GM23248 (cell line): Measurements from ENCODE around the gene HSPBP1. TPM values are rescaled to one million over a fixed set of nuclear protein-coding genes. Genes with fewer than 3 reads are reported as not detected.

Experiments used
- DNase-seq: peaks from one replicate; pipeline ENCODE4 v3.0.0-alpha.2; 2015
- H2AFZ ChIP-seq: fragments of 200-600 bp; sonication (generic); 2 replicates; pipeline ENCODE4 v1.6.1; 2016; ENCODE audit warnings: antibody characterized with exemption
- H3F3A ChIP-seq: fragments of 200-600 bp; sonication (generic); 2 replicates; pipeline ENCODE4 v1.6.1; 2016; ENCODE audit warnings: mild to moderate bottlenecking, antibody characterized with exemption, mixed run types; ENCODE audit not compliant: insufficient read depth
- H3K27ac ChIP-seq: fragments of 200-600 bp; sonication (generic); 2 replicates; pipeline ENCODE4 v1.5.1; 2016; ENCODE audit warnings: mild to moderate bottlenecking
- H3K27me3 ChIP-seq: fragments of 200-600 bp; sonication (generic); replicated peaks from 2 replicates; pipeline ENCODE4 v1.6.1; 2016; ENCODE audit warnings: mild to moderate bottlenecking; ENCODE audit not compliant: insufficient read depth
- H3K36me3 ChIP-seq: fragments of 200-600 bp; sonication (generic); 2 replicates; pipeline ENCODE4 v1.6.1; 2016; ENCODE audit warnings: low read depth, mild to moderate bottlenecking
- H3K4me1 ChIP-seq: fragments of 200-600 bp; sonication (generic); 2 replicates; pipeline ENCODE4 v1.6.1; 2016; ENCODE audit warnings: mild to moderate bottlenecking; ENCODE audit not compliant: insufficient read depth
- H3K4me2 ChIP-seq: fragments of 200-600 bp; sonication (generic); one replicate; pipeline ENCODE4 v1.6.1; 2016; ENCODE audit warnings: mild to moderate bottlenecking; ENCODE audit not compliant: unreplicated experiment
- H3K4me3 ChIP-seq: fragments of 200-600 bp; sonication (generic); 2 replicates; pipeline ENCODE4 v1.5.1; 2016; ENCODE audit warnings: mild to moderate bottlenecking
- H3K79me2 ChIP-seq: fragments of 200-600 bp; sonication (generic); 2 replicates; pipeline ENCODE4 v1.6.1; 2016; ENCODE audit warnings: mild to moderate bottlenecking; ENCODE audit not compliant: insufficient read depth
- H3K9ac ChIP-seq: fragments of 200-600 bp; sonication (generic); 2 replicates; pipeline ENCODE4 v1.6.1; 2016; ENCODE audit warnings: mild to moderate bottlenecking
- H3K9me2 ChIP-seq: fragments of 200-600 bp; sonication (generic); 2 replicates; pipeline ENCODE4 v1.6.1; 2016; ENCODE audit warnings: mixed run types, mild to moderate bottlenecking, moderate library complexity; ENCODE audit not compliant: insufficient read depth
- H3K9me3 ChIP-seq: fragments of 200-600 bp; sonication (generic); one replicate; pipeline ENCODE4 v1.6.1; 2017; ENCODE audit warnings: low read depth
- H4K20me1 ChIP-seq: fragments of 200-600 bp; sonication (generic); 2 replicates; pipeline ENCODE4 v1.6.0; 2016; ENCODE audit not compliant: insufficient read depth
- EZH2 ChIP-seq: fragments of 200-600 bp; sonication (generic); IDR thresholded peaks from 2 replicates; pipeline ENCODE4 v1.6.1; 2018; ENCODE audit warnings: antibody characterized with exemption, mild to moderate bottlenecking; ENCODE audit not compliant: insufficient read depth, poor library complexity, severe bottlenecking
- EZH2phosphoT487 ChIP-seq: fragments of 200-600 bp; sonication (generic); IDR thresholded peaks from 2 replicates; pipeline ENCODE4 v1.6.1; 2018; ENCODE audit warnings: antibody characterized with exemption, moderate library complexity, mild to moderate bottlenecking, low read depth; ENCODE audit not compliant: insufficient read depth
- whole genome bisulfite sequencing, 2 experiments: methylation state at CpG; one replicate each; pipeline ENCODE4 v1.1.6; 2015 to 2017; ENCODE audit warnings: low lambda C conversion rate in 2 of 2, low coverage in 1 of 2; ENCODE audit errors: missing lambda C conversion rate in 2 of 2; 5-methylcytosine and 5-hydroxymethylcytosine counted together
- in situ Hi-C: fragments of 300-500 bp; cut with MboI; formaldehyde crosslinking; loops from 2 replicates; pipeline ENCODE4 v1.15.0; 2020
- polyA plus RNA-seq: library from polyadenylated mRNA; unstranded; fragments of >200 nt; fragmentation: Nextera tagmentation; extraction: Ambion mirVana; gene quantifications from 2 replicates; pipeline ENCODE4 v1.2.1, GENCODE V29; 2016
- total RNA-seq: library from RNA; depleted of rRNA; stranded (reverse); fragments of >200 nt; shearing (Covaris generic); gene quantifications from 2 replicates; pipeline ENCODE4 v1.2.3, GENCODE V29; 2014

Gene HSPBP1
- total and polyA plus RNA-seq, 2 experiments from 2014 or later, result 42.5 to 62.5 TPM

DNA sequence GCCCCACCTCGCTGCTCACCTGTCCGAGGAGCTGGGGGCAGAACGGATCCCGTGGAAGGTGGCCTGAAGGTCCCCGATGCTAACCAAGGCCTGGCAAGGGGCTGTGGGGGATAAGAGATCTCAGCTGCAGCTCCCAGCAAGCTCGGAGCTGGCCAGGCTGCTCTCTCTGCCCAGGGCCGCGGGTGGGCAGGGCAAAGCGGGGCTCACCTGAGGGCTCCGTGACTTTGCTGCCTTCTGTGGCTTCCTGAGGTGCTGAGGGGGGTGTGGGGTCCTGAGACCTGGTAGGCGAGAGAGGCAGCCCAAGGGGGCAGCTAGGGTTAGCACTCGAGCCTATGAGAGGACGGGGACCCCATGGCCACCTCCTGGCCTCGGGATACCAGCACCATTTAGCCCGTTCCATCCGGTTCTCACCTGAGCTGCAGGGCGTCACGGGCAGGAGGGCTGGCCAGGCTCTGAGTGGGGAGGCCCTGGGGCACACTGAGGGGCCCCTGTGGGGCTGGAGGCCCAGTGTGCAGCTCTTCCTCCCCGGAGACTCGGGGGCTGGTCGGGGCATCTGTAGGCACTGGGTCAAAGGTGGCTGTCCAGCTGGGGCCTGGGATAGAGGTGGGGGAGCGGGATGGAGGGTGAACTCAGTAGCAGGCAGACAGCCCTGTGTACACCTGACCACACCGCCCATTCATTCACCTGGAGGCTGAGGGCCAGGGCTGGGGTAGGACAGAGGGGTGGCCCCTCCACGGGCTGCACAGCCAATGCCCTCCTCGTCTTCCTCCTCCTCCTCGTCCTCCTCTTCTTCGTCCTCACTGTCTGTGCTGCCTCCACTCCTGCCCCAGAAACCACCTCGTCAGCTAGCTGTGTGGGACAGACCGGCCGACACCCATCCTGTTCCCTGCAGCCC is 48.3 kb downstream of the HSPBP1 start:
- no peak overlapping the region for H3K27ac ChIP-seq
- no peaks in the 10 kb centered on the region for H3K4me1 ChIP-seq
- H3K36me3 ChIP-seq, result peaks cover 14% of the 10 kb centered on the region; the same call in 1 of the 2 replicates
- no peak overlapping the region for H2AFZ ChIP-seq
- H4K20me1 ChIP-seq, result no peaks in the 10 kb centered on the region
- TF ChIP-seq EZH2, result no peak
- TF ChIP-seq EZH2phosphoT487, result no peak
- no peaks in the 10 kb centered on the region; the same call in 1 of the 2 replicates for H3K79me2 ChIP-seq
- no peaks in the 10 kb centered on the region for H3K9me2 ChIP-seq
- no peaks in the 10 kb centered on the region for H3K9me3 ChIP-seq
- WGBS, 2 experiments, result 92 to 94% methylated on average over 29 to 30 of the region's 30 CpGs
- no peak overlapping the region for H3K4me3 ChIP-seq
- no peak overlapping the region for H3K9ac ChIP-seq
- in situ Hi-C loops, result no loop called here
- no peak overlapping the region for H3K4me2 ChIP-seq
- H3K27me3 ChIP-seq, result no peaks in the 10 kb centered on the region
- DNase-seq, result no peak
- no peaks in the 10 kb centered on the region for H3F3A ChIP-seq

GRCh38 chr19:55230780-55231179 is 49.1 kb downstream of the HSPBP1 start:
- Histone ChIP-seq H3K4me3 (no peak overlapping the region), H3K36me3 (peaks cover 10% of the 10 kb centered on the region; the same call in 1 of the 2 replicates), H4K20me1 (no peaks in the 10 kb centered on the region), H3K9me3 (no peaks in the 10 kb centered on the region), H3K79me2 (no peaks in the 10 kb centered on the region; the same call in 1 of the 2 replicates), H3K9ac (no peak overlapping the region), H3K4me1 (no peaks in the 10 kb centered on the region), H2AFZ (no peak overlapping the region), H3K27ac (no peak overlapping the region), H3F3A (no peaks in the 10 kb centered on the region), H3K9me2 (no peaks in the 10 kb centered on the region), H3K4me2 (no peak overlapping the region), H3K27me3 (no peaks in the 10 kb centered on the region)
- in situ Hi-C loops, result no loop called here
- 86 to 92% methylated on average over 10 to 11 of the region's 13 CpGs for WGBS, 2 experiments
- DNase-seq, result no peak
- TF ChIP-seq EZH2 (no peak), EZH2phosphoT487 (no peak)

- in situ Hi-C loops, result no loop called here
- TF ChIP-seq EZH2 (no peak), EZH2phosphoT487 (no peak)
Measured at GRCh38 chr19:55230329-55230728, 49.6 kb downstream of the HSPBP1 start.

GRCh38 chr19:55229789-55230182 is 50.1 kb downstream of the HSPBP1 start:
- TF ChIP-seq EZH2phosphoT487 (no peak), EZH2 (no peak)
- Histone ChIP-seq H2AFZ (no peak overlapping the region), H3K4me1 (no peaks in the 10 kb centered on the region), H3K36me3 (peaks cover 10% of the 10 kb centered on the region; the same call in 1 of the 2 replicates), H3K79me2 (no peaks in the 10 kb centered on the region; the same call in 1 of the 2 replicates), H3K9me3 (no peaks in the 10 kb centered on the region), H3K9ac (no peak overlapping the region), H3K9me2 (no peaks in the 10 kb centered on the region), H3K27me3 (no peaks in the 10 kb centered on the region), H3K4me2 (no peak overlapping the region), H4K20me1 (no peaks in the 10 kb centered on the region), H3K4me3 (no peak overlapping the region), H3F3A (no peaks in the 10 kb centered on the region), H3K27ac (no peak overlapping the region)
- in situ Hi-C loops, result no loop called here
- DNase-seq, result no peak
- 92 to 93% methylated on average over 15 to 17 of the region's 17 CpGs for WGBS, 2 experiments

More at GRCh38 chr19:55230329-55230728, 49.6 kb downstream of the HSPBP1 start:
- Histone ChIP-seq H3K9me2 (no peaks in the 10 kb centered on the region), H3F3A (no peaks in the 10 kb centered on the region), H3K36me3 (peaks cover 10% of the 10 kb centered on the region; the same call in 1 of the 2 replicates), H3K4me2 (no peak overlapping the region), H3K27me3 (no peaks in the 10 kb centered on the region), H3K79me2 (no peaks in the 10 kb centered on the region; the same call in 1 of the 2 replicates), H3K9ac (no peak overlapping the region), H2AFZ (no peak overlapping the region), H3K4me3 (no peak overlapping the region), H3K27ac (no peak overlapping the region), H3K9me3 (no peaks in the 10 kb centered on the region), H3K4me1 (no peaks in the 10 kb centered on the region), H4K20me1 (no peaks in the 10 kb centered on the region)
- no peak for DNase-seq
- 82 to 91% methylated on average over 4 to 13 of the region's 13 CpGs for WGBS, 2 experiments
